HepG2 (cell line): ENCODE results near the gene EPHB6. TPM values are rescaled to one million over a fixed set of nuclear protein-coding genes. Genes with fewer than 3 reads are reported as not detected.

Experiments used
- ATAC-seq: fragments of 200-7000 bp; cut with Tn5 transposase; 3 replicates; pipeline ENCODE4 v1.9.1; 2020; ENCODE audit warnings: mild to moderate bottlenecking, moderate library complexity
- BruUV-seq: library from RNA; stranded (reverse); fragments of 400-500 nt; replicated peaks from 2 replicates; lab custom pipeline; 2021; lab: Mats Ljungman, UMichigan
- CTCF ChIA-PET: fragments of 300-600 bp; formaldehyde crosslinking; extraction: SDS; loops from one replicate; lab custom pipeline; 2021; ENCODE audit warnings: low total read pairs, inconsistent platforms, low intra/inter-chr PET ratio; lab: Yijun Ruan, JAX
- POLR2A ChIA-PET: fragments of 350-600 bp; sonication (Branson Sonifier 250); formaldehyde crosslinking; loops from one replicate; lab custom pipeline; 2020; ENCODE audit warnings: antibody characterized with exemption, inconsistent platforms; lab: Yijun Ruan, JAX
- DNase-seq: peaks from one replicate; pipeline ENCODE4 v3.0.0-alpha.2; 2015; ENCODE audit warnings: low spot score
- FAIRE-seq: peaks from 3 replicates; lab custom pipeline; 2011; peaks lifted over from hg19 to GRCh38; lab: Jason Lieb, UNC
- H2AFZ ChIP-seq: one replicate; pipeline ENCODE4 v1.6.1; 2011; ENCODE audit warnings: low read length, inconsistent platforms
- H3K27ac ChIP-seq: fragments of 300-600 bp; 3 replicates; pipeline ENCODE4 v1.8.0; 2011; ENCODE audit warnings: mixed run types, mild to moderate bottlenecking, mixed read lengths, low read length, inconsistent platforms; ENCODE audit not compliant: insufficient read depth; ENCODE audit errors: extremely low read length
- H3K27me3 ChIP-seq, 2 experiments: fragments of 200-600 bp in 1 of 2; 2 replicates in 1 of 2; 3 replicates in 1 of 2; pipeline versions ENCODE4 v1.6.0 to v1.8.0; 2011; ENCODE audit warnings: low read length in 2 of 2, mild to moderate bottlenecking in 2 of 2, moderate library complexity in 2 of 2, inconsistent platforms in 1 of 2; ENCODE audit not compliant: insufficient read depth in 2 of 2, control insufficient read depth in 1 of 2
- H3K36me3 ChIP-seq, 2 experiments: fragments of 200-600 bp in 1 of 2; replicated peaks in 1 of 2; 2 replicates in 1 of 2; 3 replicates in 1 of 2; pipeline versions ENCODE4 v1.5.1 to v1.8.0; 2011; ENCODE audit warnings: low read length in 2 of 2, inconsistent platforms in 1 of 2; ENCODE audit not compliant: insufficient read depth in 2 of 2, control insufficient read depth in 1 of 2
- H3K4me1 ChIP-seq: 2 replicates; pipeline ENCODE4 v1.5.1; 2012; ENCODE audit warnings: low read length, inconsistent platforms; ENCODE audit not compliant: insufficient read depth
- H3K4me2 ChIP-seq: 2 replicates; pipeline ENCODE4 v1.6.0; 2011; ENCODE audit warnings: low read depth, low read length, inconsistent platforms
- H3K4me3 ChIP-seq, 3 experiments: fragments of 200-600 bp in 1 of 3; sonication (generic), shearing (Covaris generic) in 1 of 3; replicated peaks in 1 of 3; 2 replicates each; pipeline ENCODE4 v1.5.1; 2011 to 2016; ENCODE audit warnings: low read length in 3 of 3, inconsistent platforms in 2 of 3, low read depth in 2 of 3, mild to moderate bottlenecking in 2 of 3, control low read depth in 1 of 3, mixed read lengths in 1 of 3; ENCODE audit not compliant: insufficient read depth in 1 of 3
- H3K79me2 ChIP-seq: one replicate; pipeline ENCODE4 v1.6.1; 2011; ENCODE audit warnings: low read length, inconsistent platforms; ENCODE audit not compliant: insufficient read depth
- H3K9ac ChIP-seq: 2 replicates; pipeline ENCODE4 v1.6.0; 2011; ENCODE audit warnings: mild to moderate bottlenecking, low read depth, low read length, inconsistent platforms; ENCODE audit not compliant: insufficient read depth
- H3K9me3 ChIP-seq: 2 replicates; pipeline ENCODE4 v1.5.1; 2012; ENCODE audit warnings: mild to moderate bottlenecking, low read length
- H4K20me1 ChIP-seq: 2 replicates; pipeline ENCODE4 v1.6.0; 2011; ENCODE audit warnings: inconsistent platforms, mild to moderate bottlenecking, low read length, moderate library complexity; ENCODE audit not compliant: insufficient read depth
- ARHGAP35 ChIP-seq: sonication (generic); formaldehyde crosslinking; IDR thresholded peaks from 2 replicates; pipeline ENCODE4 v1.9.0; 2022; ENCODE audit warnings: mild to moderate bottlenecking, inconsistent platforms, moderate library complexity, missing genetic modification reagents, borderline replicate concordance
- ATF1 ChIP-seq: IDR thresholded peaks from 2 replicates; pipeline ENCODE4 v1.6.1; 2016; ENCODE audit warnings: mild to moderate bottlenecking, control low read depth
- FLYWCH1 ChIP-seq: sonication (generic); formaldehyde crosslinking; IDR thresholded peaks from 2 replicates; pipeline ENCODE4 v1.8.1; 2023; ENCODE audit warnings: mild to moderate bottlenecking, missing genetic modification reagents
- KAT8 ChIP-seq: IDR thresholded peaks from 2 replicates; pipeline ENCODE4 v1.6.1; 2016; ENCODE audit warnings: missing genetic modification reagents, missing compliant biosample characterization
- KDM6A ChIP-seq: IDR thresholded peaks from 2 replicates; pipeline ENCODE4 v1.6.1; 2016; ENCODE audit warnings: low read depth
- NCOR1 ChIP-seq: fragments of 200-600 bp; sonication (generic); IDR thresholded peaks from 2 replicates; pipeline ENCODE4 v1.7.0; 2017; ENCODE audit warnings: antibody characterized with exemption, low read length, borderline replicate concordance
- SALL1 ChIP-seq: sonication (generic); formaldehyde crosslinking; IDR thresholded peaks from 2 replicates; pipeline ENCODE4 v1.8.0; 2022; ENCODE audit warnings: mild to moderate bottlenecking, missing genetic modification reagents
- SP5 ChIP-seq: IDR thresholded peaks from 2 replicates; pipeline ENCODE4 v1.6.1; 2016; ENCODE audit warnings: low read depth, borderline replicate concordance
- ZBTB7A ChIP-seq: sonication (generic); formaldehyde crosslinking; IDR thresholded peaks from 2 replicates; pipeline ENCODE4 v1.8.0; 2022; ENCODE audit warnings: mild to moderate bottlenecking, missing genetic modification reagents
- ZFP91 ChIP-seq: sonication (generic); formaldehyde crosslinking; IDR thresholded peaks from 2 replicates; pipeline ENCODE4 v1.9.0; 2022; ENCODE audit warnings: missing genetic modification reagents, mild to moderate bottlenecking, borderline replicate concordance
- ZFYVE20 ChIP-seq: sonication (generic); formaldehyde crosslinking; IDR thresholded peaks from 2 replicates; pipeline ENCODE4 v1.8.0; 2023; ENCODE audit warnings: low read depth, mild to moderate bottlenecking, moderate library complexity, missing genetic modification reagents, borderline replicate concordance
- ZNF333 ChIP-seq: sonication (generic); formaldehyde crosslinking; IDR thresholded peaks from 2 replicates; pipeline ENCODE4 v1.4.0; 2020; ENCODE audit warnings: mild to moderate bottlenecking, missing genetic modification reagents, borderline replicate concordance
- ZNF362 ChIP-seq: sonication (generic); formaldehyde crosslinking; IDR thresholded peaks from 2 replicates; pipeline ENCODE4 v1.4.0; 2020; ENCODE audit warnings: missing genetic modification reagents, mild to moderate bottlenecking, borderline replicate concordance
- ZSCAN22 ChIP-seq: sonication (generic); formaldehyde crosslinking; IDR thresholded peaks from 2 replicates; pipeline ENCODE4 v1.4.0; 2020; ENCODE audit warnings: mild to moderate bottlenecking, missing genetic modification reagents
- ZSCAN29 ChIP-seq: sonication (generic); formaldehyde crosslinking; conservative IDR thresholded peaks from 2 replicates; pipeline ENCODE4 v1.4.0; 2020; ENCODE audit warnings: mild to moderate bottlenecking, missing genetic modification reagents
- WGBS: methylation state at CpG from one replicate; pipeline ENCODE4 v1.1.6; 2017; ENCODE audit warnings: low lambda C conversion rate; 5-methylcytosine and 5-hydroxymethylcytosine counted together
- in situ Hi-C: cut with HindIII; loops from 2 replicates; pipeline ENCODE4 v1.10.0; 2017; ENCODE audit warnings: low pct_unique_long_range_greater_than_20kb; ENCODE audit not compliant: extremely low pct_ligation_motif_present
- intact Hi-C: fragments of 100-400 bp; cut with micrococcal nuclease; formaldehyde crosslinking; loops from one replicate; pipeline ENCODE4 v1.10.0; 2022; ENCODE audit not compliant: unreplicated experiment
- polyA plus RNA-seq, 8 experiments: library from polyadenylated mRNA; depleted of rRNA in 3 of 8; stranded (reverse) in 7 of 8; unstranded in 1 of 8; fragments of >200 nt; fragmentation: Illumina TruSeq in 4 of 8; extraction: Trizol in 4 of 8; gene quantifications; 2 replicates each; pipeline versions ENCODE4 v1.2.1 to v1.2.3, GENCODE V29; 2011 to 2016; ENCODE audit warnings: low read depth in 4 of 8, missing spikeins in 1 of 8, mixed read lengths in 1 of 8; ENCODE audit not compliant: insufficient read depth in 1 of 8
- total RNA-seq, 5 experiments: library from RNA; depleted of rRNA; stranded (reverse); fragments of >200 nt; fragmentation: Illumina TruSeq; extraction: Trizol; gene quantifications; 2 replicates each; pipeline ENCODE4 v1.2.3, GENCODE V29; 2016; ENCODE audit warnings: low read depth in 1 of 5
- TF ChIP-seq, protein P1 (sequence below): sonication (generic); formaldehyde crosslinking; IDR thresholded peaks from 2 replicates; pipeline ENCODE4 v1.5.0; 2020; ENCODE audit warnings: missing genetic modification reagents, mild to moderate bottlenecking, borderline replicate concordance

The EPHB6 gene
- total and polyA plus RNA-seq, 2 of the 13 experiments (the other 11 are each of a cell fraction or from before 2014, with no cell fraction given): not detected

DNA sequence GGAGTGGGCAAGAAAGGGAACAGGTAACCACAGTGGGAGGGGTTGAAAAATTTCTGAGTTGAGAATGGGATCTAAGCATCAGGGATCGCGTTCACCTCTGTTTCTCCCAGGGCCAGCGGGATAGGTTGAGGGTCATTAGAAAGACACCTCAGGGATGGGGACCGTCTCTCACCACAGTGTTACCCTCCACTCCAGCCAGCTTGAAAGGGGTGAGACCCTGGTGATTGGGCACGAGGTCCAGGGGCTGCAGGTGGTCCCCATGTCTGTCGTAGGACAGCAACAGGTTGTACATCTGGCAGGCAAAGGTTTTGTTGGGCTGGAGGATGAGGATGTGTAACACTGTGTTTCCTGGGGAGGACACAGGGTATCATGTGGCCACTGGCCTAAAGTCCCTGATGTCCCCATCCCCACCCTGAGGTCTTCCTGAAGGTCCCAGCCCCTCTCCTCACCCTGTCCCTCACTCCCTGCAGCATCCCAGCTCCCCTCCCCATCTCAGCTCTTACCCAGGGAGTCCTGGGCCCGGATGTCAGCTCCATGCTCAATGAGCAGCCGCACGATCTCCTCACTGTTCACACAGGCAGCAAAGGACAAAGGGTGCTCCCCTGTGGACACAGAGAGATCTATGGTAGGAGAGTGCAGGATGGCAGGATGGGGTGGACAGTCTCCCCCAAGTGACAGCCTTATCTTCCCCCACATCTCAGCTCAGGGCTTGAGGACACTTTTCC, 21.5 kb downstream of the EPHB6 start:
- Histone ChIP-seq H3K9ac (no peak overlapping the region), H3K27me3 (peaks cover 1 to 7% of the 10 kb centered on the region in 2 experiments; a peak in 2 of 5 replicates), H4K20me1 (no peaks in the 10 kb centered on the region), H3K9me3 (no peaks in the 10 kb centered on the region), H3K36me3 (no peaks in the 10 kb centered on the region), H3K4me3 (no peak overlapping the region), H2AFZ (no peak overlapping the region), H3K27ac (no peak overlapping the region), H3K4me2 (no peak overlapping the region), H3K4me1 (no peaks in the 10 kb centered on the region), H3K79me2 (no peaks in the 10 kb centered on the region)
- intact Hi-C loops (no loop called here), in situ Hi-C loops (loop anchor here (10.0 kb wide), 1 partner anchor 338 kb away; no protein-coding TSS in a partner anchor)
- no peak for DNase-seq
- CTCF ChIA-PET: no interaction called here
- no peak for FAIRE-seq
- no TSS peak for BruUV-seq
- 27% methylated on average over 6 of the region's 9 CpGs for WGBS
- POLR2A ChIA-PET: no interaction called here
- ATAC-seq: no peak
- TF ChIP-seq KDM6A (CRISPR knock-in tag) (no peak), ATF1 (CRISPR knock-in tag) (no peak), ZNF333 (CRISPR knock-in tag) (no peak), ZBTB7A (no peak), ZSCAN29 (CRISPR knock-in tag) (no peak), ZSCAN22 (CRISPR knock-in tag) (no peak), NCOR1 (no peak), ZNF362 (CRISPR knock-in tag) (no peak), FLYWCH1 (no peak), SALL1 (CRISPR knock-in tag) (no peak), KAT8 (CRISPR knock-in tag) (no peak), ZFP91 (CRISPR knock-in tag) (no peak), ZFYVE20 (no peak), ARHGAP35 (CRISPR knock-in tag) (no peak), SP5 (CRISPR knock-in tag) (no peak)
- TF ChIP-seq, protein P1, sequence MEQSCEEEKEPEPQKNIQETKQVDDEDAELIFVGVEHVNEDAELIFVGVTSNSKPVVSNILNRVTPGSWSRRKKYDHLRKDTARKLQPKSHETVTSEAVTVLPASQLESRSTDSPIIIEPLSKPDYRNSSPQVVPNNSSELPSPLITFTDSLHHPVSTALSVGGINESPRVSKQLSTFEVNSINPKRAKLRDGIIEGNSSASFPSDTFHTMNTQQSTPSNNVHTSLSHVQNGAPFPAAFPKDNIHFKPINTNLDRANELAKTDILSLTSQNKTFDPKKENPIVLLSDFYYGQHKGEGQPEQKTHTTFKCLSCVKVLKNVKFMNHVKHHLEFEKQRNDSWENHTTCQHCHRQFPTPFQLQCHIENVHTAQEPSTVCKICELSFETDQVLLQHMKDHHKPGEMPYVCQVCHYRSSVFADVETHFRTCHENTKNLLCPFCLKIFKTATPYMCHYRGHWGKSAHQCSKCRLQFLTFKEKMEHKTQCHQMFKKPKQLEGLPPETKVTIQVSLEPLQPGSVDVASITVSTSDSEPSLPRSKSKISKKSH (CRISPR knock-in tag): no peak
